Liver (tissue), 3 donors: Measurements from ENCODE around the gene TRNT1.

Experiments used
- EGR1 ChIP-seq, 2 donors: IDR thresholded peaks; 2 replicates each; pipeline ENCODE4 v1.6.1; 2016 to 2018; ENCODE audit warnings: antibody characterized with exemption in 2 of 2, low read depth in 2 of 2
- GABPA ChIP-seq, 2 donors: IDR thresholded peaks in 1 of 2; conservative IDR thresholded peaks in 1 of 2; 2 replicates each; pipeline ENCODE4 v1.6.1; 2016; ENCODE audit warnings: antibody characterized with exemption in 2 of 2, mild to moderate bottlenecking in 1 of 2, moderate library complexity in 1 of 2
- JUND ChIP-seq, 2 donors: IDR thresholded peaks; 2 replicates each; pipeline ENCODE4 v1.6.1; 2016; ENCODE audit warnings: antibody characterized with exemption in 2 of 2
- NR2F2 ChIP-seq: IDR thresholded peaks from 2 replicates; pipeline ENCODE4 v1.6.1; 2016; ENCODE audit warnings: antibody characterized with exemption
- RAD21 ChIP-seq, 2 donors: IDR thresholded peaks; 2 replicates each; pipeline ENCODE4 v1.6.1; 2016; ENCODE audit warnings: antibody characterized with exemption in 2 of 2, mild to moderate bottlenecking in 2 of 2
- SP1 ChIP-seq: IDR thresholded peaks from 2 replicates; pipeline ENCODE4 v1.6.1; 2018; ENCODE audit warnings: antibody characterized with exemption, mild to moderate bottlenecking
- YY1 ChIP-seq: IDR thresholded peaks from 2 replicates; pipeline ENCODE4 v1.6.1; 2016; ENCODE audit warnings: antibody characterized with exemption, mild to moderate bottlenecking
- TF ChIP-seq, protein P1 (sequence below): IDR thresholded peaks from 2 replicates; pipeline ENCODE4 v1.6.1; 2016; ENCODE audit warnings: antibody characterized with exemption
- TF ChIP-seq, protein P2 (sequence below): fragments of 150-350 bp; IDR thresholded peaks from 2 replicates; pipeline ENCODE4 v1.5.1; 2017; ENCODE audit warnings: improper control_type of control experiment, low read depth, low read length; ENCODE audit not compliant: missing input control
- TF ChIP-seq, protein P3 (sequence below): IDR thresholded peaks from 2 replicates; pipeline ENCODE4 v1.6.1; 2016; ENCODE audit warnings: antibody characterized with exemption, mild to moderate bottlenecking
- donor health status: healthy.
- donor health status: healthy.

DNA sequence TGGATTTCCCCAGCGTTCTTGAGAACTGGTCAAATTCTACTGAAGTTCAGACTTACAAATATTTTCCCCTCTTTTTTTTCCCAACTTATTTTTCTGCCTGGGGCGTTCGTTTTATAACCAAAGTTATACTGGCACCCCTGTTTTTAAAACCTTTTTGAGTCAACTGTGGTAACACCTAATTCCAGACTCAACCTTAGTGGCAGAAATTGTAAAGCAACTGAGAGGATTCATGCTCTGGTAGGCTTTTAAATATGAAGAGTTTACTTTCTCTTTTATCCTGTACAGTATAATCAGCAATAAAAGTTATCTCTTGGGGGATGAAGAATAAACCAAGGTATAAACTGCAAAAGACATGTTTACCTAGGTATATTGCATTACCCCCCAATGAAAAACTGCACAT, 18.9 kb upstream of the TRNT1 start:
- TF ChIP-seq, protein P1, sequence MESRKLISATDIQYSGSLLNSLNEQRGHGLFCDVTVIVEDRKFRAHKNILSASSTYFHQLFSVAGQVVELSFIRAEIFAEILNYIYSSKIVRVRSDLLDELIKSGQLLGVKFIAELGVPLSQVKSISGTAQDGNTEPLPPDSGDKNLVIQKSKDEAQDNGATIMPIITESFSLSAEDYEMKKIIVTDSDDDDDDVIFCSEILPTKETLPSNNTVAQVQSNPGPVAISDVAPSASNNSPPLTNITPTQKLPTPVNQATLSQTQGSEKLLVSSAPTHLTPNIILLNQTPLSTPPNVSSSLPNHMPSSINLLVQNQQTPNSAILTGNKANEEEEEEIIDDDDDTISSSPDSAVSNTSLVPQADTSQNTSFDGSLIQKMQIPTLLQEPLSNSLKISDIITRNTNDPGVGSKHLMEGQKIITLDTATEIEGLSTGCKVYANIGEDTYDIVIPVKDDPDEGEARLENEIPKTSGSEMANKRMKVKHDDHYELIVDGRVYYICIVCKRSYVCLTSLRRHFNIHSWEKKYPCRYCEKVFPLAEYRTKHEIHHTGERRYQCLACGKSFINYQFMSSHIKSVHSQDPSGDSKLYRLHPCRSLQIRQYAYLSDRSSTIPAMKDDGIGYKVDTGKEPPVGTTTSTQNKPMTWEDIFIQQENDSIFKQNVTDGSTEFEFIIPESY = no peak
- TF ChIP-seq, protein P2, sequence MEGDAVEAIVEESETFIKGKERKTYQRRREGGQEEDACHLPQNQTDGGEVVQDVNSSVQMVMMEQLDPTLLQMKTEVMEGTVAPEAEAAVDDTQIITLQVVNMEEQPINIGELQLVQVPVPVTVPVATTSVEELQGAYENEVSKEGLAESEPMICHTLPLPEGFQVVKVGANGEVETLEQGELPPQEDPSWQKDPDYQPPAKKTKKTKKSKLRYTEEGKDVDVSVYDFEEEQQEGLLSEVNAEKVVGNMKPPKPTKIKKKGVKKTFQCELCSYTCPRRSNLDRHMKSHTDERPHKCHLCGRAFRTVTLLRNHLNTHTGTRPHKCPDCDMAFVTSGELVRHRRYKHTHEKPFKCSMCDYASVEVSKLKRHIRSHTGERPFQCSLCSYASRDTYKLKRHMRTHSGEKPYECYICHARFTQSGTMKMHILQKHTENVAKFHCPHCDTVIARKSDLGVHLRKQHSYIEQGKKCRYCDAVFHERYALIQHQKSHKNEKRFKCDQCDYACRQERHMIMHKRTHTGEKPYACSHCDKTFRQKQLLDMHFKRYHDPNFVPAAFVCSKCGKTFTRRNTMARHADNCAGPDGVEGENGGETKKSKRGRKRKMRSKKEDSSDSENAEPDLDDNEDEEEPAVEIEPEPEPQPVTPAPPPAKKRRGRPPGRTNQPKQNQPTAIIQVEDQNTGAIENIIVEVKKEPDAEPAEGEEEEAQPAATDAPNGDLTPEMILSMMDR = no peak
- no peak for TF ChIP-seq NR2F2
- TF ChIP-seq JUND (IDR thresholded peaks at IDR 0.05) = no peak
- no peak for TF ChIP-seq GABPA (IDR thresholded peaks at IDR 0.05 in 1 of 2, conservative IDR thresholded peaks at IDR 0.05 in 1 of 2)
- TF ChIP-seq EGR1 (IDR thresholded peaks at IDR 0.05; ENCODE audit: low read depth in 2 of 2) = no peak
- TF ChIP-seq, protein P3, sequence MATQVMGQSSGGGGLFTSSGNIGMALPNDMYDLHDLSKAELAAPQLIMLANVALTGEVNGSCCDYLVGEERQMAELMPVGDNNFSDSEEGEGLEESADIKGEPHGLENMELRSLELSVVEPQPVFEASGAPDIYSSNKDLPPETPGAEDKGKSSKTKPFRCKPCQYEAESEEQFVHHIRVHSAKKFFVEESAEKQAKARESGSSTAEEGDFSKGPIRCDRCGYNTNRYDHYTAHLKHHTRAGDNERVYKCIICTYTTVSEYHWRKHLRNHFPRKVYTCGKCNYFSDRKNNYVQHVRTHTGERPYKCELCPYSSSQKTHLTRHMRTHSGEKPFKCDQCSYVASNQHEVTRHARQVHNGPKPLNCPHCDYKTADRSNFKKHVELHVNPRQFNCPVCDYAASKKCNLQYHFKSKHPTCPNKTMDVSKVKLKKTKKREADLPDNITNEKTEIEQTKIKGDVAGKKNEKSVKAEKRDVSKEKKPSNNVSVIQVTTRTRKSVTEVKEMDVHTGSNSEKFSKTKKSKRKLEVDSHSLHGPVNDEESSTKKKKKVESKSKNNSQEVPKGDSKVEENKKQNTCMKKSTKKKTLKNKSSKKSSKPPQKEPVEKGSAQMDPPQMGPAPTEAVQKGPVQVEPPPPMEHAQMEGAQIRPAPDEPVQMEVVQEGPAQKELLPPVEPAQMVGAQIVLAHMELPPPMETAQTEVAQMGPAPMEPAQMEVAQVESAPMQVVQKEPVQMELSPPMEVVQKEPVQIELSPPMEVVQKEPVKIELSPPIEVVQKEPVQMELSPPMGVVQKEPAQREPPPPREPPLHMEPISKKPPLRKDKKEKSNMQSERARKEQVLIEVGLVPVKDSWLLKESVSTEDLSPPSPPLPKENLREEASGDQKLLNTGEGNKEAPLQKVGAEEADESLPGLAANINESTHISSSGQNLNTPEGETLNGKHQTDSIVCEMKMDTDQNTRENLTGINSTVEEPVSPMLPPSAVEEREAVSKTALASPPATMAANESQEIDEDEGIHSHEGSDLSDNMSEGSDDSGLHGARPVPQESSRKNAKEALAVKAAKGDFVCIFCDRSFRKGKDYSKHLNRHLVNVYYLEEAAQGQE = no peak
- no peak for TF ChIP-seq SP1
- no peak for TF ChIP-seq YY1
- TF ChIP-seq RAD21 (IDR thresholded peaks at IDR 0.05) = no peak
